Colonic mucosa (tissue), 4 donors: ENCODE results near the gene PLCG1. TPM values are rescaled to one million over a fixed set of nuclear protein-coding genes. Genes with fewer than 3 reads are reported as not detected.

Source experiments
- DNase-seq: peaks from one replicate; pipeline ENCODE4 v3.0.0-alpha.2; 2020
- H3K27ac ChIP-seq: fragments of 200-600 bp; one replicate; pipeline ENCODE4 v1.8.0; 2021
- H3K27me3 ChIP-seq: fragments of 200-600 bp; one replicate; pipeline ENCODE4 v1.8.0; 2021
- H3K36me3 ChIP-seq: fragments of 200-600 bp; one replicate; pipeline ENCODE4 v1.8.0; 2021
- H3K4me1 ChIP-seq: fragments of 200-600 bp; one replicate; pipeline ENCODE4 v1.8.0; 2021; ENCODE audit warnings: mild to moderate bottlenecking
- H3K4me3 ChIP-seq: fragments of 200-600 bp; one replicate; pipeline ENCODE4 v1.8.0; 2021
- H3K9ac ChIP-seq, 2 donors: one replicate each; pipeline ENCODE4 v1.7.0; 2013; ENCODE audit warnings: control low read depth in 2 of 2, low read depth in 2 of 2, low read length in 2 of 2
- H3K9me3 ChIP-seq: fragments of 200-600 bp; one replicate; pipeline ENCODE4 v1.8.0; 2021
- intact Hi-C: fragments of 100-400 bp; cut with DNase I; formaldehyde crosslinking; loops from one replicate; pipeline ENCODE4 v1.14.1; 2022
- total RNA-seq, 2 donors: library from RNA; stranded (reverse); fragmentation: NEBNext Ultra II Directional in 1 of 2; extraction: Animal tissue kit (Norgen Biotek cat#: 25700) in 1 of 2; gene quantifications; one replicate each; pipeline ENCODE4 v1.2.1, GENCODE V29; 2021
- TF ChIP-seq, protein P1 (sequence below): fragments of 200-600 bp; IDR thresholded peaks from one replicate; pipeline ENCODE4 v1.8.0; 2022; ENCODE audit warnings: antibody characterized with exemption, mild to moderate bottlenecking
- donor health status: healthy.
- donor health status: DM: no; HTN: no; CAD: no.
- donor health status: DM: no; HTN: no; CAD: no.

Gene PLCG1
- total RNA-seq, 2 donors from 2014 or later, result 57.3 to 67.4 TPM

DNA sequence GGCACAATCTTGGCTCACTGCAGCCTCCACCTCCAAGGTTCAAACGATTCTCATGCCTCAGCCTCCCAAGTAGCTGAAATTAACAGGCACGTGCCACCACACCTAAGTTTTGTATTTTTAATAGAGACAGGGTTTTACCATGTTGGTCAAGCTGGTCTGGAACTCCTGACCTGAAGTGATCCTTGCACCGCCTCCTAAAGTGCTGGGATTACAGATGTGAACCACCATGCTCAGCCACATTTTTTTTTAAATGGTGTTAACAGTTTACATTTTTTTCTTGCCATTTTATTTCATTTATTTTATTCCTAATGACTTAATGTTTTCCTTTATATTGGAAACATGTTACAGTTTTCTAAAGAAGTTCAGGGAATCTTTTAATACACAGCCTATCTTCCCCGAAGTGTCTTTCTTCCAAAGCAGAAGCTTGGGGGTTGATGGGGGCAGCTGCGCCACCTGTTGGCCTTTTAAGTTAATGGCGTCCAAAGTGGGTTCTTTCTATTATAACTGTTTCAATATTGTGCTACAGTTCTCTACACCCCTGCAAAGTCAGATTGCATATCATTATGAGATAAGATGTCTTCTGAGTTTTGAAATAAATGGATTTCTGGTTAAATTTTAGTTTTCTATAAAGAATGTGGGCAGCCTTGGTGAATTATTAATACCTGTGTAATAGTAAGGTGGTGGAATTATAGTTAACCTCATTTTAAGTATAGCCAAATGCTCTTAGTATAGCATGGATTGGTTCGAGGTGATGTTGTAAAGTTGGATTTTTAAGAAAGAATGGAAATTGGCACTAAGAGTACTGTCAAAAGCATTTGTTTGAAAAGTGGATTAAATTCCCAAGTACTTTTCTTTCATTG is 42.0 kb upstream of the PLCG1 start:
- Histone ChIP-seq H3K36me3 (peaks cover 3% of the 10 kb centered on the region), H3K9me3 (no peaks in the 10 kb centered on the region), H3K4me1 (no peaks in the 10 kb centered on the region), H3K4me3 (no peak overlapping the region), H3K27ac (no peak overlapping the region), H3K9ac (no peak overlapping the region), H3K27me3 (no peaks in the 10 kb centered on the region)
- TF ChIP-seq, protein P1, sequence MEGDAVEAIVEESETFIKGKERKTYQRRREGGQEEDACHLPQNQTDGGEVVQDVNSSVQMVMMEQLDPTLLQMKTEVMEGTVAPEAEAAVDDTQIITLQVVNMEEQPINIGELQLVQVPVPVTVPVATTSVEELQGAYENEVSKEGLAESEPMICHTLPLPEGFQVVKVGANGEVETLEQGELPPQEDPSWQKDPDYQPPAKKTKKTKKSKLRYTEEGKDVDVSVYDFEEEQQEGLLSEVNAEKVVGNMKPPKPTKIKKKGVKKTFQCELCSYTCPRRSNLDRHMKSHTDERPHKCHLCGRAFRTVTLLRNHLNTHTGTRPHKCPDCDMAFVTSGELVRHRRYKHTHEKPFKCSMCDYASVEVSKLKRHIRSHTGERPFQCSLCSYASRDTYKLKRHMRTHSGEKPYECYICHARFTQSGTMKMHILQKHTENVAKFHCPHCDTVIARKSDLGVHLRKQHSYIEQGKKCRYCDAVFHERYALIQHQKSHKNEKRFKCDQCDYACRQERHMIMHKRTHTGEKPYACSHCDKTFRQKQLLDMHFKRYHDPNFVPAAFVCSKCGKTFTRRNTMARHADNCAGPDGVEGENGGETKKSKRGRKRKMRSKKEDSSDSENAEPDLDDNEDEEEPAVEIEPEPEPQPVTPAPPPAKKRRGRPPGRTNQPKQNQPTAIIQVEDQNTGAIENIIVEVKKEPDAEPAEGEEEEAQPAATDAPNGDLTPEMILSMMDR, result peak; percentile 85
- peak; percentile 57 for DNase-seq
- intact Hi-C loops, result loop anchor here (2.0 to 10.0 kb wide), 3 partner anchors 105 to 351 kb away; no protein-coding TSS in a partner anchor

DNA sequence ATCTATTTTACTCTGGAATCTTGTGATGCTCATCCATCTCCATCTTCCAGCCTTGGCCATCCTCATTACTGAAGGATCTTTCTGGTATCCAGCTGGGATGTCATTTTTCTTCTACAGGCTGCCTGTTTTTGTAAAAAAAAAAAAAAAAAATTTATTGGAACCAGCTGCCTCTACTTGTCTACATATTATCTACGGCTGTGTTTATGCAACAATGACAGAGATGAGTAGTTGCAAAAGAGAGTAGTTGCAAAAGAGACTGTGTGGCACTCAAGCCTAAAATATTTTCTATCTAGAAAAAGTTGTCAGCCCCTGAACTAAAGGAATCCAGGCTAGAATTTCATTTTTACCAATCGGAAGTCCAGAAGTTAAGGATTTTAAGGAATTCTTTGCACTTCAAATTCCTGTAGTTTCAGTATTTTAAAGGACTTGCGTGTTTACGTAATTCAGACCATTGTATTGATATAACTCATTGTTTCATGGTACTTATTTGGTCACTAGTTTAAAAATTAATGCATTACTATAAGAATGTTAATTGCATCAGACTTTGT is 38.6 kb upstream of the PLCG1 start:
- Histone ChIP-seq H3K27me3 (no peaks in the 10 kb centered on the region), H3K27ac (no peak overlapping the region), H3K36me3 (peaks cover 16% of the 10 kb centered on the region), H3K4me1 (no peaks in the 10 kb centered on the region), H3K9ac (no peak overlapping the region), H3K9me3 (no peaks in the 10 kb centered on the region), H3K4me3 (no peak overlapping the region)
- TF ChIP-seq, protein P1, result no peak
- intact Hi-C loops, result loop anchor here (10.0 kb wide), 1 partner anchor 354 kb away; no protein-coding TSS in a partner anchor
- no peak for DNase-seq

DNA sequence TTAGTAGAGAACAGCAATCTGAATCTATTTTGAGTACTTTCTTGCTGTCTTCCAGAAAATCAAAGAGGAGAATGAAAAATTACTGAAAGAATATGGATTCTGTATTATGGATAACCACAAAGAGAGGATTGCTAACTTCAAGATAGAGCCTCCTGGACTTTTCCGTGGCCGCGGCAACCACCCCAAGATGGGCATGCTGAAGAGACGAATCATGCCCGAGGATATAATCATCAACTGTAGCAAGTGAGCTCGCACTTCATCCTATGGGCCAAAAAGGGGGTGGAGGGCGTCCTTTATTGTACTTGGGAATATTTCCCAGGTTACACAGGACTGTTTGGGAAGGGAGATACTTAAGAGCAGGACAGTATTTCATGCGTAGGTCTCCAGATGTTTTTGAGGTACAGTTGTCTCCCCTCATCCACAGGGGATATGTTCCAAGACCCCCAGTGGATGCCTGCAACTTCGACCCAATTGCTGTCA is 37.3 kb upstream of the PLCG1 start:
- Histone ChIP-seq H3K36me3 (peaks cover 16% of the 10 kb centered on the region), H3K4me1 (no peaks in the 10 kb centered on the region), H3K9me3 (no peaks in the 10 kb centered on the region), H3K9ac (no peak overlapping the region), H3K27ac (no peak overlapping the region), H3K4me3 (no peak overlapping the region), H3K27me3 (no peaks in the 10 kb centered on the region)
- no peak for DNase-seq
- intact Hi-C loops, result no loop called here
- TF ChIP-seq, protein P1, result no peak

DNA sequence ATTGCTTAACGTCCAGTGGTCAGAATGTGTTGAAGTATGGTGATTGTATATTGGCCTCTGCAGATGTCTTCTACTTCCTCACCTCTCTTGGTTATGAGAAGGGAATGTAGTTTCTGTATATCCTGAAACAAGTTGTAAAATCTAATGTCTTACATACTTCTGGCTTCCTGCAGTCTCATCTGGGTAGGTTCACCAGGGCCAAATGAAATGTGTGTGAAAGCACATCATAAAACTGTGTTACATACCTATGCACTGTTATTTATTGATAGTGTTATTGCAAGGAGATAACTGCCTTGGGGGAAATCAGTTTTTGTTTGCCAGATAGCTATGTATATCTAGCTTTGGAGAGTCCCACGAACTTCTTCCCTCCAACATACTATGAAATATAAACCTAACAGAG is 35.7 kb upstream of the PLCG1 start:
- H3K27ac ChIP-seq, result no peak overlapping the region
- intact Hi-C loops, result no loop called here
- DNase-seq, result no peak
- H3K9me3 ChIP-seq, result no peaks in the 10 kb centered on the region
- H3K9ac ChIP-seq, result no peak overlapping the region
- H3K4me1 ChIP-seq, result no peaks in the 10 kb centered on the region
- H3K36me3 ChIP-seq, result peaks cover 16% of the 10 kb centered on the region
- H3K27me3 ChIP-seq, result no peaks in the 10 kb centered on the region
- TF ChIP-seq, protein P1, result no peak
- no peak overlapping the region for H3K4me3 ChIP-seq

DNA sequence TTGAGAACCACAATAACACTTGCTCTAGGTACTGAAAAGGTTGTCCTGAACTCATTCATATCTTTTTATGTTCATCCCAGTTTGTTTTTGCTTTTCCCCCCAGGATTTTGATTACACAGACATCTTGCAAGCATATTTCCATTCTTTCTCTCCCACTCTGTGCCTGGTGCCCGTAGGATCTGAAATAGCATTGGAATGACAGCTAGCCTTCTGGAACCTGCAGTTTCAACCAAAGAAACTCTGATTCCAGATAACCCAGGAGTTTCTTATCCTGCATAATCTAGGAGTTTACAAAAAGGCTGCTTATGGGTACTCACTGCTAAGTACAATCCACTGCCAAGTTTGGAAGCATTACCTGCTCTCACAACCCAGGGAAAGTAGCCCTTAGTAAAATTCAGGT is 28.8 kb upstream of the PLCG1 start:
- H3K4me1 ChIP-seq, result no peaks in the 10 kb centered on the region
- H3K27me3 ChIP-seq, result no peaks in the 10 kb centered on the region
- H3K36me3 ChIP-seq, result peaks cover 14% of the 10 kb centered on the region
- no peak overlapping the region for H3K4me3 ChIP-seq
- H3K9ac ChIP-seq, result no peak overlapping the region
- no peak overlapping the region for H3K27ac ChIP-seq
- H3K9me3 ChIP-seq, result no peaks in the 10 kb centered on the region
- intact Hi-C loops, result no loop called here
- no peak for DNase-seq
- TF ChIP-seq, protein P1, result no peak
